DMS 273 (cell line): ENCODE measurements around the gene DDIT4.
A peak's percentile ranks its signal among the peaks of the same experiment; 100 is the strongest.
"Not testable (repeated sequence)": the region's sequence is repeated elsewhere in the genome, so short reads cannot be mapped to it uniquely, and the experiment has no call there.

Experiments
- DNase-seq: peaks from one replicate; lab custom pipeline; 2025; ENCODE audit not compliant: unreplicated experiment; lab: John Stamatoyannopoulos, UW

Gene DDIT4

GRCh38 chr10:72249176-72249862 lies 24.4 kb upstream of the DDIT4 start:
- DNase-seq, result not testable (repeated sequence)

DNA sequence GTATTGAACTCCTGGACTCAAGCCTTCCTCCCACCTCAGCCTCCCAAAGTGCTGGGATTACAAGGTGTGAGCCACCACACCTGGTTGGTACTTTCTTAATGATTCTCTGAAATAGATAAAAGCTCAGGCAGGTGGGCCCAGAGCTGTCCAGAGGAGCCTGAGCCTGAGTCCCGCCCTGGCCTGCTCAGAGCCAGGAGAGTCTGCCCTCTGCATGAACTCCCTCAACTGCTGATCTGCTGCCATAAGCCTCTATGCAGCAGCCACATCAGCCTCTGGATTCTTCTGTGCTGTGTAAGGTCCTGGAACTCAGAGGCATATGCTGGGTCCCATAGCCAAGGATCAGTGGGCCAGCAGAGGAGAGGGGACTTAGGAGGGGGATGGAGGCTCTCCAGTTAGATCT lies 23.1 kb upstream of the DDIT4 start:
- DNase-seq, result no peak

DNA sequence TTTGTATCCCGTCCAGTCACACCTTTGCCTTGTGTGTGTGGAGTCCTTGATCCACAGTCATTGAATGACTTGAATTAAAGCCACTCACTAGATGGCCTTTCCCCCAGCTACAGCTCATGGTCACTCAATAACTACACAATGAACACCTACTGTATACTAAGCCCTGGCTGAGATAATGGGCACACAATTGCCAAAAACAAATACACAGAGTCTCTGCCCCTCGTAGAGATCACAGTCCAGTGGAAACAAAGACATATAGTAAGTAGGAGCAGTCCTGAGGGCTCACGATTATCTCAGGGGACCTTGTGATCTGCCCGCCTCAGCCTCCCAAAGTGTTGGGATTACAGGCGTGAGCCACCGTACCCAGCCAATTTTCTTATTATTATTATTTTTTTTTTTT lies 22.1 kb upstream of the DDIT4 start:
- no peak for DNase-seq

- DNase-seq, result no peak
These were observed 20.8 kb upstream of the DDIT4 start for GRCh38 chr10:72252972-72253371.

DNA sequence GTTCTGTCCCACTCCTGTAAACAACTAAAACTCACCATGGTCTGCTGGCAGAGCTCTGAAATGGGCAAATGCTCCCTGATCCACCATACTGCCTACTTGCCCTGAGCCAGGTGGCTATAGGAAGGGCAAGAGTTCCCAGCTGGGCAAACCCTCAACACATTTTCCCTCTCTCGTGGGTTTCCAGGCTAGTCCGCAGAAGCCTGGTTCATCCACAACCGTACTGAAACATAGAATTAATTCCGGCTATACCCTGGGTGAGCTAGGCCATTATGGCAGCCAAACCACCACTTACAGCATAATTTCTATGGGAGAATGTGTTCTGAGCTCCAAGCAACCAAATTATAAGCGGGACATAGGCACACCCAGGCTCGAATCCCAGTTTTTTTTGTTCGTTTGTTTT lies 20.1 kb upstream of the DDIT4 start:
- DNase-seq, result no peak

GRCh38 chr10:72254813-72255568 lies 18.7 kb upstream of the DDIT4 start:
- DNase-seq, result peak; percentile 78

- no peak for DNase-seq
These were observed 17.6 kb upstream of the DDIT4 start for GRCh38 chr10:72255977-72256729.

DNA sequence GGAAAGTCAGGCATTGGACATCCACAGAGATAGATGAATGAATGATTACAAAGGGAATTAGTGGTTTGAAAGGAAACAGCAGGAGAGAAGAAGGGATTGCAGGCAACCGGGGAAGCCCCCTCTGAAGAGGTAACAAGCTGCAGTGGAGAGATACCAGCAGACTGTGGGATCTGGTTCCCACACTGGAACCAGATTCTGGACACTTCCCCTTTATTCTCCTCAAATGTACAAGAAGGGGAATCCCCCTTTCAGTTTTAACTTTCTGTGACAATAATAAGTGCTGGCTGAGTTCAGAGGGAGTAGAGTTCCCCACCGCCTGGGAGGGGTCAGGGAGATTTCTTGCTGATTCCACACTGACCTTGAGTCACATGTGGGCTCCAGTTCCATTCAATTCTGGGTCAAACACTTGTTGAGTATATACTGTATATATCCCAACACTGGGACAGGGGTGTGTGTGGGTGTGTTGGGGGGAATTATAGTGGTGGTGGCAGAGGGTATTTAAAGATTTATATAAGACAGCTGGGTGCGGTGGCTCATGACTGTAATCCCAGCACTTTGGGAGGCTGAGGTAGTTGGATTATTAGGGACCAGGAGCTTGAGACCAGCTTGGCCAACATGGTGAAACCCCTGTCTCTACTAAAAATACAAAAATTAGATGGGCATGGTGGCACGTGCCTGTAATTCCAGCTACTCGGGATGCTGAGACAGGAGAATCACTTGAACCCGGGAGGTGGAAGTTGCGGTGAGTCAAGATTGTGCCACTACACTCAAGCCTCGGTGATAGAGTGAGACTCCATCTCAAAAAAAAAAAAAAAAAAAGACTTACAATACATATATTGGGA lies 16.5 kb upstream of the DDIT4 start:
- no peak for DNase-seq

DNA sequence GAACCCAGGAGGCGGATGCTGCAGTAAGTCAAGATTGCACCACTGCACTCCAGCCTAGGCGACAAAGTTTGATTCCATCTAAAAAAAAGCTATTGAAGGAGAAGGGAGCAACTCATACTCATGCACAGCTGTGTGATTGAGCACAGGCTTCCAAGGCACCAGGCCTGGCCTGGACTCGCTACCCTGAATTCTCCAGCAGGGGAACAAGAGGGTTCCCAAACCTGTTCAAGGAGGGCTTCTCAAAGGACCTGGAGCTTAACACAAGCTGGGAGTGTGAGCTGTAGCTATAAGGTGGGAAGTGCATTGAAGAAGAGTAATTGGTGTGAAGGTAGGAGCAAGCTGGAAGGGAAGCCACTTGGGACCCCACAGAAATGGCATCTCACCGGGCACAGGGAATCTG lies 15.1 kb upstream of the DDIT4 start:
- peak; percentile 27 for DNase-seq

GRCh38 chr10:72259491-72260238 lies 14.1 kb upstream of the DDIT4 start:
- DNase-seq, result peak; percentile 33

- no peak for DNase-seq
These were observed 13.3 kb upstream of the DDIT4 start for GRCh38 chr10:72260239-72260975.

GRCh38 chr10:72260976-72261783 lies 12.5 kb upstream of the DDIT4 start:
- DNase-seq, result no peak

DNA sequence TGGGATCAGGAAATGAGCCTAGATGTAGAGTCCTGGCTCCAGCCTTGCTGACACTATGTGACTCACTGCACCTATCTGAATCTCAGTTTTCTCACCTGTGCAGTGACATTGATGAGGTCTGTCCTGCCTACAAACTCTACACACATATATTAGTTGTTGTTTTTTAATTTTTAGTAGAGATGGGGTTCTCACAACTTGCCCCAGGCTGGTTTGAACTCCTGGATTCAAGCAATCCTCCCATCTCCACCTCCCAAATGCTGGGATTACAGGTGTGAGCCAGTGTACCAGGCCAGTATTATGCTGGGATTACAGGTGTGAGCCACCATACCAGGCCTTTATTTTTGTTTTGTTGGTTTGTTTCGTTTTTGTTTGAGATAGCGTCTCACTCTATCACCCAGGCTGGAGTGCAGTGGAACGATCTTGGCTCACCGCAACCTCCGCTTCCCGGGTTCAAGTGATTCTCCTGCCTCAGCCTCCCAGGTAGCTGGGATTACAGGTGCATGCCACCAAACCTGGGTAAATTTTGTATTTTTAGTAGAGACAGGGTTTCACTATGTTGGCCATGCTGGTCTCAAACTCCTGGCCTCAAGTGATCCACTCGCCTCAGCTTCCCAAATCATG lies 11.8 kb upstream of the DDIT4 start:
- DNase-seq, result no peak

- peak; percentile 54 for DNase-seq
These were observed 10.0 kb upstream of the DDIT4 start for GRCh38 chr10:72263613-72264241.

GRCh38 chr10:72264536-72264935 lies 9.2 kb upstream of the DDIT4 start:
- no peak for DNase-seq

DNA sequence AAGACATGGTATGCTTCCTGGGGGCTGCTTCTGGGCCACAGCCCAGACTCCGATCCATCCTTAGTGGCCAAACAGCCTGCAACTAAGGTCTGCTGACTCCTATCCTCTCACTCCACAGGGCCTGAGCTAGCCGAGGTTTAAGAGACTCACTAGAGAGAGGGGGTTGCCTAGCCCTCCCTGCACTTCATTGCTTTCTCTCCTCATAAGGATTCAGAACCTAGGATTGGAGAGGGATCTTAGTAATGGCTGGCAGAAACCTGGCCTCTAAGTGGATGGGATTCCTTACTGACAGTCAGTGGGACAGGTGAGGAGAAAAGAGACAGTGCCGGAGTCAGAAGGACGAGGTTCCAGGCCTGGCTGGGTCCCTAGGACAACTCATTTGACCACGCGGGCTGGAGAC lies 8.2 kb upstream of the DDIT4 start:
- DNase-seq, result no peak

DNA sequence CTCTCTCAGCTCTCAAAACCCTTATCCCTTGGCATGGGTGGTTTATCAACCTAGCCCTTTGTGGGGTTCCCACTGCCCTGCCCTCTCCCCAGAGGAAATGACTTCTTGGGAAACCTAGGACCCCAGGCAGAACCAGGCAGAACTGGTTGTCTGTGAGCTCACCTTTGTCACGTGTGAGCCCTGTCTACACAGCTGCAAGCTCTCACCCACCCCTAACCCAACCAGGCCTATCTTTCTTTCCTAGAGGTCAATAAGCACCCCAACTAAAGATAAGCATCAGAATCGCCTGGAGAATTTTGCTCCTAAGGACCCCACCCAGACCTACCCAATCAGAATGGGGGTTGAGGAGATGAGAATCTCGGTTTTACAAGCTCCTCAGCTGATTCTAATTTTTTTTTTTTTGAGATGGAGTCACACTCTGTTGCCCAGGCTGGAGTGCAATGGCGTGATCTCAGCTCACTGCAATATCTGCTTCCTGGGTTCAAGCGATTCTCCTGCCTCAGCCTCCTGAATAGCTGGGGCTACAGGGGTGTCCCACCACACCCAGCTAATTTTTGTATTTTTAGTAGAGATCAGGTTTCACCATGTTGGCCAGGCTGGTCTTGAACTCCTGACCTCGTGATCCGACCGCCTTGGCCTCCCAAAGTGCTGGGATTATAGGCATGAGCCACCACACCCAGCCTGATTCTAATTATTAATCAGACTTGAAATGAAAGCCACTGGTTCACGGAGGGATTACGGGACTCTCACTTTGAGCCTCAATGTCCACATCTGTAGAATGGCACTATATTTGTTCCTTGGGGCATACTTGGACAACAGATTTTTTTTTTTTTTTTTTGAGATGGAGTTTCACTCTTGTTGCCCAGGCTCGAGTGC lies 7.5 kb upstream of the DDIT4 start:
- no peak for DNase-seq
